Kidney capillary endothelial cell (primary cell): ENCODE measurements around the gene PRKCSH.

Experiments used
- DNase-seq: peaks from one replicate; pipeline ENCODE4 v3.0.0-alpha.2; 2018; ENCODE audit warnings: low spot score

Gene PRKCSH

GRCh38 chr19:11478167-11479089 is 43.0 kb downstream of the PRKCSH start:
- no peak for DNase-seq

- peak; percentile 12 for DNase-seq
Observed at GRCh38 chr19:11479090-11479897, 43.9 kb downstream of the PRKCSH start.

- DNase-seq: no peak
Observed at GRCh38 chr19:11479898-11480714, 44.7 kb downstream of the PRKCSH start.

- no peak for DNase-seq
Observed at GRCh38 chr19:11480715-11481533, 45.5 kb downstream of the PRKCSH start, which contains the start of gene ELAVL3. Gene ELAVL3 (minus strand): TSS chr19:11481046. CDS start chr19:11480608, 438 bp downstream.

- DNase-seq: peak; percentile 58
Observed at GRCh38 chr19:11481534-11482383, 46.3 kb downstream of the PRKCSH start.

- peak; percentile 75 for DNase-seq
Observed at GRCh38 chr19:11482384-11483050, 47.1 kb downstream of the PRKCSH start.

GRCh38 chr19:11483366-11484111 is 48.1 kb downstream of the PRKCSH start:
- no peak for DNase-seq

- no peak for DNase-seq
Observed at GRCh38 chr19:11485245-11485837, 49.9 kb downstream of the PRKCSH start.

GRCh38 chr19:11486661-11487503 is 51.4 kb downstream of the PRKCSH start:
- DNase-seq: no peak

GRCh38 chr19:11489378-11489777 is 53.9 kb downstream of the PRKCSH start:
- no peak for DNase-seq

GRCh38 chr19:11494634-11495285 is 59.3 kb downstream of the PRKCSH start:
- no peak for DNase-seq

- DNase-seq: no peak
Observed at GRCh38 chr19:11495481-11495880, 60.0 kb downstream of the PRKCSH start.

- no peak for DNase-seq
Observed at GRCh38 chr19:11495885-11496284, 60.5 kb downstream of the PRKCSH start.

- DNase-seq: peak; percentile 74
Observed at GRCh38 chr19:11496391-11497163, 61.1 kb downstream of the PRKCSH start.

- DNase-seq: no peak
Observed at GRCh38 chr19:11499220-11499726, 63.8 kb downstream of the PRKCSH start.

GRCh38 chr19:11499890-11500420 is 64.5 kb downstream of the PRKCSH start:
- no peak for DNase-seq
